Large intestine (tissue), 3 donors: ENCODE results near the gene LTC4S. TPM values are rescaled to one million over a fixed set of nuclear protein-coding genes. Genes with fewer than 3 reads are reported as not detected.

Source experiments
- DNase-seq, 2 donors: peaks; one replicate each; pipeline versions ENCODE4 v3.0.0 to v3.0.0-alpha.2; 2013
- H3K27ac ChIP-seq: one replicate; pipeline ENCODE4 v1.5.1; 2013; ENCODE audit warnings: low read length
- H3K27me3 ChIP-seq: 2 replicates; pipeline ENCODE4 v1.6.1; 2013; ENCODE audit warnings: low read length; ENCODE audit not compliant: control insufficient read depth, insufficient read depth
- H3K36me3 ChIP-seq: 2 replicates; pipeline ENCODE4 v1.6.1; 2013; ENCODE audit warnings: low read length; ENCODE audit not compliant: control insufficient read depth, insufficient read depth
- H3K4me1 ChIP-seq: one replicate; pipeline ENCODE4 v1.6.1; 2013; ENCODE audit warnings: low read length; ENCODE audit not compliant: control insufficient read depth, insufficient read depth
- H3K4me3 ChIP-seq: one replicate; pipeline ENCODE4 v1.5.1; 2013; ENCODE audit warnings: low read length
- H3K9me3 ChIP-seq: one replicate; pipeline ENCODE4 v1.6.1; 2013; ENCODE audit warnings: mild to moderate bottlenecking, low read depth, low read length, moderate library complexity; ENCODE audit not compliant: control insufficient read depth
- WGBS: methylation state at CpG from one replicate; pipeline ENCODE4 v1.1.5; 2013; ENCODE audit warnings: low lambda C conversion rate; ENCODE audit not compliant: insufficient coverage; 5-methylcytosine and 5-hydroxymethylcytosine counted together
- polyA plus RNA-seq: library from polyadenylated mRNA; unstranded; fragments of 120-200 nt; gene quantifications from one replicate; pipeline ENCODE4 v1.2.1, GENCODE V29; 2013

Gene LTC4S
- polyA plus RNA-seq, 1 donor: 2.9 TPM

DNA sequence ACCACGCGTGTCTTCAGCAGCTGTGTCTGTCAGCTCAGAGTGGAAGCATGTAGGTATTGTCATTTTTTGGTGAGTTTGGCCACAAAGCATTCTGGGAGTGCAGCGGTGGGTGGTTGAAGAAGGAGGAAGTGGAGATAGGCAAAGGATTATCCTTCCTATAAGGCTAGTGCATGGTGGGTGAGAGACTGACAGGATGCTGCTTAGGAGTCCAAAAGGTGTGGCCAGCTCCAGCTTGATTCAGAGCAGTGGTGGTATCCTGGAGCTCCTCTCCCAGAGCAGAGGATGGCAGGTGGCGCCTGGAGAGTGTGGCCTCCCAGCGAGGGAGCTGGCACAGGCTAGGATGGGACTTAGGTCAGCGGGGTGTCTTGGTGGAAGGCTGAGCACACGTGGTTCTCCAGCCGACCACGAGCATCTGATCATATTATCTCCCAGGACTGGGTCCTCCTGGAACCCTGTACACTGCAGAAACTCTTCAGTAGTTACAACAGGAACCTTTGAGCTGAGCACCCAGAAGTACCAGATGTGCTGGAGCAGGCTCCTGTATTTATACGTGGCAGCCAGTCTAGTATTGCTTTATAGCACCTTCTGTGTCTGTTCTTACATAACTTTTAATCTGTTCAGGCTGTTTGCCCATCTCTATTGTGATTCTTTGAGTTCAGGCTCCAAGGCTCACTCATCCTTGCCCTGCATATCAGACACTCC lies 31.6 kb upstream of the LTC4S start:
- peaks cover 21% of the 10 kb centered on the region for H3K36me3 ChIP-seq
- no peak overlapping the region for H3K4me3 ChIP-seq
- peak; percentile 49 to 69 for DNase-seq
- no peak overlapping the region for H3K27ac ChIP-seq
- H3K27me3 ChIP-seq: no peaks in the 10 kb centered on the region
- no peaks in the 10 kb centered on the region for H3K9me3 ChIP-seq
- 67% methylated on average over 2 of the region's 10 CpGs for WGBS
- peaks cover 19% of the 10 kb centered on the region for H3K4me1 ChIP-seq

DNA sequence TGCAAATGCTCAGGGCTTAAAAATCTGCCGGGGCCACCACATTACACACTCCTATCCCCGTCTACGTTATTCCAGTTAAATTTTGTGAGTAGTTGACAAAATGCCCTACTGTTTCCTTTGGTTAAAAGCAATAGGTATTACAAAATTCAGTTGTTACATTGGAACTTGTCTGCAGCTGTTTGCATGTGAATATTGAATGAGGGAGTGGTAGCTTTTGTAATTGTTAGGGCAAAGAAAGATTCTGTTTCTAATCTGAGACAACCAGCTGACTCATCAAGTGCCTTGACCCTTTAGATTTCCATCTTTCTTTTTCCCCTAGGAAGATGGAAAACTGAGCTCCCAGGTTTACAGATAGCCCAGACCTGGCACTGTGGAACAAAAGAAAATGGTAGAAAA lies 31.0 kb upstream of the LTC4S start:
- Histone ChIP-seq H3K4me1 (peaks cover 19% of the 10 kb centered on the region), H3K9me3 (no peaks in the 10 kb centered on the region), H3K27ac (no peak overlapping the region), H3K4me3 (no peak overlapping the region), H3K27me3 (no peaks in the 10 kb centered on the region), H3K36me3 (peaks cover 23% of the 10 kb centered on the region)
- no CpG with 5 or more reads among the region's 3 CpGs for WGBS
- DNase-seq: no peak

DNA sequence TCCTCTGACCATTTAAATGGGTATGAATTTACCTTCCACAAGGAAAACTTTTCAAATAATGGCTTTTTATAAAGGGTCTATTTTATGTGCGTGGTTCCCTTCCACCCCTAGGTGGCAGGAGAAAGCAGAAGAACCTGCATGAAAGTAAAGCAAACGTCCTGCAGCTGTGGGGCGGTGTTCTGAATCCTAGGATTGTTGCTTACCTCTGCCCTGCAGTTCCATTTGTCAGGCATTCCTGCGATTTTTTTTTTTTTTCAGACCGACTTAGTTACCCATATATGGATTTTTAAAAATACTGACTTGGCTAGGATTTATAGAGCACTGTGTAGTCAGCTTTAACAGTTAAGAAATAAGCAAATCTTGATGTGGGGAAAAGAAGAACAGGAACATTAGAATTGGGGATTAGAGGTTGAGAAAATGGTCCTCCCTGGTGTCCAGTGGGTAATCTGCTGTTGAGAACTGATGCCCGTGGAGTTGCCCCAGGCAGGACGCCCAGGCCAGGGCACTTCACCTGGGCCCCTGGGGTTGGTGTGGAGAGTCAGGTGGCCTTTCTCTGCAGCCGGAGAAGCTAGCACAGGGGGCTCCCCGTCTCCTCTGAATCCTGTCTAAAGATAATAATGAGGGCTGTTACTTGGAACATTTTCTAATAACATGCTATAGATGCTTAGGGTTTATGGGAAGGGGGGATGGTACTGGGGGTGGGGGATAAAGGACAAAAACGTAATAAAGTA lies 30.4 kb upstream of the LTC4S start:
- WGBS: no CpG with 5 or more reads among the region's 10 CpGs
- H3K9me3 ChIP-seq: no peaks in the 10 kb centered on the region
- H3K27ac ChIP-seq: no peak overlapping the region
- peaks cover 19% of the 10 kb centered on the region for H3K4me1 ChIP-seq
- no peak overlapping the region for H3K4me3 ChIP-seq
- peak; percentile 69 to 72 for DNase-seq
- H3K36me3 ChIP-seq: peaks cover 24% of the 10 kb centered on the region
- no peaks in the 10 kb centered on the region for H3K27me3 ChIP-seq

DNA sequence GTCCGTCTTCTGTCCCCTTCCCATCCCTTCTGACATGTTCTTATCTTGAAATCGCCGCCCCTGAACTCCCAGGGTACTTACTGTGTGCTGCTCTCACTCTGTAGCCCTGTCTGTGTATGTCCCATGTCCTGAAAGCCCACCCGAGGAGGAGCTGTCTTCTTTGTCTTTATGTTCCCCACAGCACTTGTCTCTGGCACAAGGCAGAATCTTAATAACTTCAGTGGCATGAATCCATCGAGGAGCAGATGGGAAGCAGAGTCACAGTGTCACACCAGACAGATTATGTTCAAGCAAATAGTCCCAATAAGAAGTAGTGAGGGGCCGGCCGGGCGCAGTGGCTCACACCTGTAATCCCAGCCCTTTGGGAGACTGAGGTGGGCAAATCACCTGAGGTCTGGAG lies 29.7 kb upstream of the LTC4S start:
- H3K36me3 ChIP-seq: peaks cover 27% of the 10 kb centered on the region
- no peak overlapping the region for H3K4me3 ChIP-seq
- H3K27ac ChIP-seq: no peak overlapping the region
- WGBS: no CpG with 5 or more reads among the region's 8 CpGs
- H3K9me3 ChIP-seq: no peaks in the 10 kb centered on the region
- H3K4me1 ChIP-seq: peaks cover 19% of the 10 kb centered on the region
- DNase-seq: no peak
- no peaks in the 10 kb centered on the region for H3K27me3 ChIP-seq

- no peak for DNase-seq
- no peak overlapping the region for H3K27ac ChIP-seq
- H3K27me3 ChIP-seq: no peaks in the 10 kb centered on the region
- peaks cover 19% of the 10 kb centered on the region for H3K4me1 ChIP-seq
- WGBS: no CpG with 5 or more reads among the region's 13 CpGs
- H3K4me3 ChIP-seq: no peak overlapping the region
- peaks cover 38% of the 10 kb centered on the region for H3K36me3 ChIP-seq
- H3K9me3 ChIP-seq: no peaks in the 10 kb centered on the region
Observed at GRCh38 chr5:179765400-179765799, 28.4 kb upstream of the LTC4S start.

DNA sequence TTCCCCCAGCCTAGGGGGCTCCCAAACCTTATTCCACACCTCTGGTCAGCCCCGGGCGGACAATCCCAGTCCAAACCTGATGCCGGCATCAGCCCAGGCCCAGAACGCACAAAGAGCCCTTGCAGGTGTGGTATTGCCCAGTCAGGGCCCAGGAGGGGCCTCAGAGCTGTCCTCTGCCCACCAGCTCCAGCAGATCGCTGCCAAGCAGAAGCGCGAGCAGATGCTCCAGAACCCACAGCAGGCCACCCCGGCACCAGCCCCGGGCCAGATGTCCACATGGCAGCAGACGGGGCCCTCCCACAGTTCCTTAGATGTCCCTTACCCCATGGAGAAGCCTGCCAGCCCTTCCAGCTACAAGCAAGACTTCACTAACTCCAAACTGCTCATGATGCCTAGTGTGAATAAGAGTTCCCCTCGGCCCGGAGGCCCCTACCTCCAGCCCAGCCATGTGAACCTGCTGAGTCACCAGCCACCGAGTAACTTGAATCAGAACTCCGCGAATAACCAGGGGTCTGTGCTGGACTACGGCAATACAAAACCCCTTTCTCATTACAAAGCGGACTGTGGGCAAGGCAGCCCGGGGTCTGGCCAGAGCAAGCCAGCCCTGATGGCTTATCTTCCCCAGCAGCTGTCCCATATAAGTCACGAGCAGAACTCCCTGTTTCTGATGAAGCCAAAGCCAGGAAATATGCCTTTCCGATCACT lies 27.6 kb upstream of the LTC4S start:
- Histone ChIP-seq H3K4me3 (no peak overlapping the region), H3K27ac (no peak overlapping the region), H3K9me3 (no peaks in the 10 kb centered on the region), H3K36me3 (peaks cover 45% of the 10 kb centered on the region), H3K27me3 (no peaks in the 10 kb centered on the region), H3K4me1 (peaks cover 19% of the 10 kb centered on the region)
- WGBS: no CpG with 5 or more reads among the region's 20 CpGs
- DNase-seq: no peak

DNA sequence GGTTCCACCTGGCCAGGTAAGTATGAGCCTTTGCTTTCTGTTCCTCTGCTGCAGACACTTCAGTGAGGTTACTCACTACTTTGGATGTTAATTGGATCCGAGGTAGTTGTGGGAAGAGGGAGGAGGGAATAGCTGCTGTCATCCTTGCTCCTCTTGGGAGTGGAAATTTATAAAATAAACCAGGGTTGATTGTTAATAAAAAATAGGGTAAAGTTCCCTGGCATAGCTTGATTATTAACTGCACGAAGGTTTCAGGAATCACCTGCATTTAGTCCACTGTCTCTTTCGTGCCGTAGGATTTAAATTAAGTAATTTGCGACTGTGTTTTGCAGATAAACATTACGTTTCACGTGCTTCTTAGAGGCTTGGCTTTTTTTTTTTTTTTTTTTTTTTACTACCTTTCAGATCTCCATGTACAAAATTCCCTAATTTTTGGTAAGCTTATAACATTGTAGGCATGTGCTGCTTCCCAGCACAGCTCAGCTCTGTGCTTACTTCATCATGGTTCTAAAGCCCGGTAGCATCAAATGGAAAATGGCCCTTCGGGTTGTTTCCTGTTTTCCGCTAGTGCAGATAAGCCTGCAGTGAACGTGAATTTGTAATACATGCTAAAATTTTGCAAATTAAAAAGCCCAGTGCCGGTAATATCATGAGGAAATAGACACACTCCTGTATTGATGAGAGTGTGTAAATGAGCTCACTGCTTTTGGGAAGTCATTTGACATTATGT lies 26.9 kb upstream of the LTC4S start:
- no peak for DNase-seq
- H3K9me3 ChIP-seq: no peaks in the 10 kb centered on the region
- H3K27ac ChIP-seq: no peak overlapping the region
- H3K4me1 ChIP-seq: peaks cover 17% of the 10 kb centered on the region
- no peaks in the 10 kb centered on the region for H3K27me3 ChIP-seq
- no peak overlapping the region for H3K4me3 ChIP-seq
- WGBS: 61% methylated on average over 8 of the region's 12 CpGs
- peaks cover 52% of the 10 kb centered on the region for H3K36me3 ChIP-seq

DNA sequence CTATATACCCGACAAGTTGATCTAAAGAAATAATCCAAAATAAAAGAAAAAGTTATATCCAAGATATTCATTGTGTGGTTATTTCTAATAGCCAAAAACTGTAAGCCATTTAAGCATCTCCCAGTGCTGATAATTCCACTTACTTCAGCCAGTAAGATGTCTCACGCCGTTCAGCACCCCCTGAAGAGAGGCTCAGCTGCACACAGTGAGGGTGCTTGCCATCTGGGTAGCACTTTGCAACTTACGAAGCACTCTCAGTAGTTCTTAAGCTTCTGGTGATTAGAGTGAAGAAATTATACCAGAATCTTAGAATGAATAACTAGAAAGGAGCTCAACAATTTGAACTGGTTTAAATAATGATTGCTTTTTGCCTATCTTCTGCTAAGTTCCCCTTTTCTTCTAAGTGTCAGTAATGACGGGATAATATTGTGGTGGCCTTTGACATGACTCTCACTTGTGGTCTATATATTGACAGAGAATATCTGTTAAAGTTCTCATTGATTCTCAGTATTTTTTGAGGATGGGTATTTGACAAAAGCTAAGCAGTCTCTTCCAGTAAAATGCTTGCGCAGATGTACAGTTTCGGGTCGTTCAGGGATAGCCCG lies 26.2 kb upstream of the LTC4S start:
- no peak overlapping the region for H3K27ac ChIP-seq
- H3K4me3 ChIP-seq: no peak overlapping the region
- no peaks in the 10 kb centered on the region for H3K9me3 ChIP-seq
- H3K36me3 ChIP-seq: peaks cover 57% of the 10 kb centered on the region
- 100% methylated on average over 1 of the region's 9 CpGs for whole genome bisulfite sequencing
- no peak for DNase-seq
- peaks cover 10% of the 10 kb centered on the region for H3K4me1 ChIP-seq
- no peaks in the 10 kb centered on the region for H3K27me3 ChIP-seq

DNA sequence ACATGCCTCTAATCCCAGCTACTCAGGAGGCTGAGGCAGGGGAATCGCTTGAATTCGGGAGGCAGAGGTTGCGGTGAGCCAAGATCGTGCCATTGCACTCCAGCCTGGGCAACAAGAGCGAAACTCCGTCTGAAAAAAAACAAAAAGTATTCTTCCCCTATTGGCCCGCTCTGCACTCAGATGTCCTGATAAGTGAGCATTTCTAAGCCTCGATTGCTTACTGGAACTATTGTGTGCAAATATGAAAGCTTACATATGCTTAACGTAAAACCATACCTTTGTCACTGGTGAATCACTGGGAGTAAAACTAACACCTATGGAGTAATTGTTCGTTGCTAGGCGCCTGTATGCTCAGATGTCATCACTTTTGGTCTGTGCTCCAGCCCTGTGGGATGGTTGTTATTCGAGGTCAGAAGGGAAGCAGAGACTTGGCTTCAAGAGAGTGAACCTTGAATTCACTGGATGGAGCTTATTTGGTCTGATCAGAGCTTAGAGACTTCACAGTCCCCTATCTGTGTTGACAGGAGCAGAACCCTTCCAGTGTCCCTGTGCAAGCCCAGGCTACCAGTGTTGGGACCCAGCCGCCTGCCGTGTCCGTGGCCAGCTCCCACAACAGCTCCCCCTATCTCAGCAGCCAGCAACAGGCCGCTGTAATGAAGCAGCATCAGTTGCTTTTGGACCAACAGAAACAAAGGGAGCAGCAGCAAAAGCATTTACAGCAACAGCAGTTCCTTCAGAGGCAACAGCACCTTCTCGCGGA lies 25.3 kb upstream of the LTC4S start:
- DNase-seq: no peak
- H3K9me3 ChIP-seq: no peaks in the 10 kb centered on the region
- H3K27ac ChIP-seq: no peak overlapping the region
- no peaks in the 10 kb centered on the region for H3K27me3 ChIP-seq
- peaks cover 64% of the 10 kb centered on the region for H3K36me3 ChIP-seq
- H3K4me3 ChIP-seq: no peak overlapping the region
- 100% methylated on average over 3 of the region's 18 CpGs for WGBS
- H3K4me1 ChIP-seq: peaks cover 3% of the 10 kb centered on the region
